ENCODE measurements around the gene SIPA1L3. TPM values are rescaled to one million over a fixed set of nuclear protein-coding genes. Genes with fewer than 3 reads are reported as not detected.

The SIPA1L3 gene
- total RNA-seq, 2 experiments from 2014 or later = 15.5 to 17.7 TPM

DNA sequence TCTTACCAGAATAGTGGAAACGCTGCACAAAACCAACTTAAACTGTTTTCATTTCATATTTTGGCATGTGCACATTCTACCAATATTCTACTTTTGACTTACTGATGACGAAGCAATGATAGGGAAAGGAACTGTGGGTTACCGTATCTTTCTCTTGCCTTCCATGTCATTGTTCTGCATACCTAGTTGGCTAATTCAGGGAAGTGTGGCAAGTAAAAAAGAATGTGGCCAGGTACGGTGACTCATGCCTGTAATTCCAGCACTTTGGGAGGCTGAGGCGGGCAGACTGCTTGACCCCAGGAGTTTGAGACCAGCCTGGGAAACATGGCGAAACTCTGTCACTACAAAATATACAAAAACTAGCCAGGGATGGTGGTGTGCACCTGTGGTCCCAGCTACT, 108.2 kb downstream of the SIPA1L3 start:
- Mint-ChIP-seq H3K9me3 (no peaks in the 10 kb centered on the region), H3K4me1 (ENCODE audit: low read depth) (peaks cover 4% of the 10 kb centered on the region), H3K27ac (no peak overlapping the region), H3K36me3 (ENCODE audit: low read depth) (peaks cover 4% of the 10 kb centered on the region), H3K4me3 (no peak overlapping the region), H3K27me3 (no peaks in the 10 kb centered on the region)
- Histone ChIP-seq H3K4me3 (ENCODE audit: low read length) (no peak overlapping the region), H3K27ac (ENCODE audit: low read depth in 1 of 2, low read length in 2 of 2) (no peak overlapping the region), H3K27me3 (ENCODE audit: control insufficient read depth in 1 of 2, insufficient read depth in 2 of 2, low read length in 2 of 2) (no peaks in the 10 kb centered on the region), H3K9me3 (ENCODE audit: control insufficient read depth in 1 of 2, insufficient read depth in 1 of 2, low read length in 2 of 2) (no peaks in the 10 kb centered on the region), H3K4me1 (ENCODE audit: insufficient read depth, low read length) (no peaks in the 10 kb centered on the region), H3K36me3 (ENCODE audit: insufficient read depth, low read length) (no peaks in the 10 kb centered on the region)
- ChIA-PET POLR2A (no interaction called here), CTCF (no interaction called here)
- ATAC-seq (ENCODE audit: poor library complexity) (no peak), DNase-seq (no peak)
- TF ChIP-seq, protein P1, sequence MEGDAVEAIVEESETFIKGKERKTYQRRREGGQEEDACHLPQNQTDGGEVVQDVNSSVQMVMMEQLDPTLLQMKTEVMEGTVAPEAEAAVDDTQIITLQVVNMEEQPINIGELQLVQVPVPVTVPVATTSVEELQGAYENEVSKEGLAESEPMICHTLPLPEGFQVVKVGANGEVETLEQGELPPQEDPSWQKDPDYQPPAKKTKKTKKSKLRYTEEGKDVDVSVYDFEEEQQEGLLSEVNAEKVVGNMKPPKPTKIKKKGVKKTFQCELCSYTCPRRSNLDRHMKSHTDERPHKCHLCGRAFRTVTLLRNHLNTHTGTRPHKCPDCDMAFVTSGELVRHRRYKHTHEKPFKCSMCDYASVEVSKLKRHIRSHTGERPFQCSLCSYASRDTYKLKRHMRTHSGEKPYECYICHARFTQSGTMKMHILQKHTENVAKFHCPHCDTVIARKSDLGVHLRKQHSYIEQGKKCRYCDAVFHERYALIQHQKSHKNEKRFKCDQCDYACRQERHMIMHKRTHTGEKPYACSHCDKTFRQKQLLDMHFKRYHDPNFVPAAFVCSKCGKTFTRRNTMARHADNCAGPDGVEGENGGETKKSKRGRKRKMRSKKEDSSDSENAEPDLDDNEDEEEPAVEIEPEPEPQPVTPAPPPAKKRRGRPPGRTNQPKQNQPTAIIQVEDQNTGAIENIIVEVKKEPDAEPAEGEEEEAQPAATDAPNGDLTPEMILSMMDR (IDR thresholded peaks at IDR 0.05) = no peak
- intact Hi-C loops (cut with DNase I, micrococcal nuclease) = no loop called here

DNA sequence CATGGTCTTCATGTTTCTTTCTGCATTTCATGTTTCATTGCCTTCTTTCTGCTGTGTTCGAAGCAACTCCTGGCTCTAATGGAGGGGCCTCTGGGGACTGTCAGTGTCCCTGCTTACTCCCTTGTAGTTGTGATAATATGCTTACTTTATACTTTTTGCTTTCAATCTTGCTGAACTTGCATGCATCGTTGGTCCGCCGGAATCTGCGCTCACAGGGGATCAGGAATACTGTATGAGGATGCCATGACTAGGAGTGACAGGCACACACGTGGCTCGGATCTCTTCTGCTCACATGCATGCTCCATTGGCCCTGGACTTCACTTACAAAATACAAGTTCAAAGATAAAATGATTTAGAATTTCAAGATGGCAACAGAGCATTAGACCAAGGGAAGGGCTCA, 108.8 kb downstream of the SIPA1L3 start:
- Mint-ChIP-seq H3K27ac (no peak overlapping the region), H3K9me3 (no peaks in the 10 kb centered on the region), H3K36me3 (ENCODE audit: low read depth) (peaks cover 4% of the 10 kb centered on the region), H3K27me3 (no peaks in the 10 kb centered on the region), H3K4me1 (ENCODE audit: low read depth) (peaks cover 4% of the 10 kb centered on the region), H3K4me3 (no peak overlapping the region)
- DNase-seq (no peak), ATAC-seq (ENCODE audit: poor library complexity) (no peak)
- Histone ChIP-seq H3K9me3 (ENCODE audit: control insufficient read depth in 1 of 2, insufficient read depth in 1 of 2, low read length in 2 of 2) (no peaks in the 10 kb centered on the region), H3K4me1 (ENCODE audit: insufficient read depth, low read length) (no peaks in the 10 kb centered on the region), H3K36me3 (ENCODE audit: insufficient read depth, low read length) (no peaks in the 10 kb centered on the region), H3K27ac (ENCODE audit: low read depth in 1 of 2, low read length in 2 of 2) (no peak overlapping the region), H3K27me3 (ENCODE audit: control insufficient read depth in 1 of 2, insufficient read depth in 2 of 2, low read length in 2 of 2) (no peaks in the 10 kb centered on the region), H3K4me3 (ENCODE audit: low read length) (no peak overlapping the region)
- TF ChIP-seq, protein P1 (IDR thresholded peaks at IDR 0.05) = no peak
- ChIA-PET POLR2A (no interaction called here), CTCF (no interaction called here)
- intact Hi-C loops (cut with DNase I, micrococcal nuclease) = no loop called here

DNA sequence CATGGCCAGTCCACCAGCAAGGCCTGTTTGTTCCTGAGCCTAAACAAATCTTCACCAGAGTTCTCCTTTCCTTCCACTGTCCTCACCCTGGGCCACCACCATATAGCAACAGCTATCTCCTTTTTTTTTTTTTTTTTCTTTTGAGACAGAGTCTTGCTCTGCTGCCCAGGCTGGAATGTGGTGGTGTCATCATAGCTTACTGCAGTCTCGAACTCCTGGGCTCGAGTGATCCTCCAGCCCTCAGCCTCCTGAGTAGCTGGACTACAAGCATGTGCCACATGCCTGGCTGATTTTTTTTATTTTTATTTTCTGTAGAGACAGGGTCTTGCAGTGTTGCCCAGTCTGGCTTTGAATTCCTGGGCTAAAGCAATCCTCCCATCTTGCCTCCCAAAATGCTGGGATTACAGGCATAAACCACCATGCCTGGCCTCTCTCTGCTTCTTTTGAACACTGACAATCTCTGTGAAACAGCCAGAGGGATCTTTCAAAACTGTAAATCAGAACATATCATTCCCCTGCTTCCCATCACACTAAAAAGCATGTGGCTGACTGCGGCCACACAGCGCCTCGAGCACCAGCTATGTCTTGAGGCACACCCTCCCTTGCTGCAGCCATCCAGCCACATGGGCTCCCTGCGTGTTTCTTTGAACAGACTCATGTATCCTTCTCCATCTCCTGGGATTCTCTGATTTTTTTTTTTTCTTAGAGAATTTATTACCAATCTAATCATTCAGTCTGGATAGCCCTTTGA, 110.6 kb downstream of the SIPA1L3 start:
- no peak for ATAC-seq (ENCODE audit: poor library complexity)
- TF ChIP-seq, protein P1 (IDR thresholded peaks at IDR 0.05) = no peak
- ChIA-PET CTCF (interaction anchor here (0.7 kb wide), 1 partner anchor 164 kb away, joined by 3 read pairs; no protein-coding TSS in a partner anchor), POLR2A (no interaction called here)
- H3K27ac Mint-ChIP-seq = no peak overlapping the region
- no peaks in the 10 kb centered on the region for H3K4me1 ChIP-seq (ENCODE audit: insufficient read depth, low read length)
- H3K9me3 Mint-ChIP-seq = no peaks in the 10 kb centered on the region
- H3K4me3 ChIP-seq (ENCODE audit: low read length) = no peak overlapping the region
- no peak overlapping the region for H3K4me3 Mint-ChIP-seq
- H3K4me1 Mint-ChIP-seq (ENCODE audit: low read depth) = no peaks in the 10 kb centered on the region
- no peaks in the 10 kb centered on the region for H3K36me3 ChIP-seq (ENCODE audit: insufficient read depth, low read length)
- no peaks in the 10 kb centered on the region for H3K27me3 ChIP-seq (ENCODE audit: control insufficient read depth in 1 of 2, insufficient read depth in 2 of 2, low read length in 2 of 2)
- no peak overlapping the region for H3K27ac ChIP-seq (ENCODE audit: low read depth in 1 of 2, low read length in 2 of 2)
- intact Hi-C loops (cut with DNase I, micrococcal nuclease) = no loop called here
- H3K36me3 Mint-ChIP-seq (ENCODE audit: low read depth) = peaks cover 4% of the 10 kb centered on the region
- H3K9me3 ChIP-seq (ENCODE audit: control insufficient read depth in 1 of 2, insufficient read depth in 1 of 2, low read length in 2 of 2) = no peaks in the 10 kb centered on the region
- no peak for DNase-seq
- no peaks in the 10 kb centered on the region for H3K27me3 Mint-ChIP-seq
